Measurements from ENCODE around the gene COL8A1.
A peak's percentile ranks its signal among the peaks of the same experiment; 100 is the strongest.

COL8A1 gene

DNA sequence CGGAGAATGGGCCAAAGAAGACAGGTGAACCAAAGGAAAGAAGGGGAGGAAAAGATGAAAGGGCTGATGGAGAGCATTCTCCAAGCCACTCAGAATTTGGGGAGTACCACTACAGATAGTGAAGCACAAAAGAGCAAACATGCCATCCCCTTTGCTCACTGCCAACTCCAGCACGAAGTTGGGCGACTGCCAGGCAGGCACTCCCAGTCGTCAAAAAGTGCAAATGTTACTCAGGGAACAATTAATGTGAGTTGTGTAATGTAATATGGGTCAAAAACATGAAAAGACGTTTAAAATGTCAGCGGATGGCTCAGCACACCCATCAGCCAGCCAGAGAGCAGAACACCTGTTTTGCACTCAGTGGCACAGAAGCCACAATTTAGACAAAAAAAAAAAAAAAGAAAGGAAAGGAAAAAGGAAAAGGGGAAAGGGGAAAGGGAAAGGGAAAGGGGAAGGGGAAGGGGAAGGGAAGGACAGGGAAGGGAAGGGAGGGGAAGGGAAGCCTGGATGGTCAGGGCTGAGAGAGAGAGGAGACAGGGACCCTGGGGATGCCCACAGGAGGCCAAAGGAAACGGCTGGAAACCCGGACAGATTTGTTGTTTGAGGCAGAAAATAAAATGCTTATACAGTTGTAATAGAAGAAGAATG lies 82.7 kb downstream of the COL8A1 start:
- H3K9me3 ChIP-seq (replicated peaks in 1 of 2; ENCODE audit: control insufficient read depth in 2 of 2, insufficient read depth in 1 of 2, low read depth in 1 of 2, low read length in 2 of 2): no peaks in the 10 kb centered on the region
- DNase-seq (ENCODE audit: low spot score): no peak

DNA sequence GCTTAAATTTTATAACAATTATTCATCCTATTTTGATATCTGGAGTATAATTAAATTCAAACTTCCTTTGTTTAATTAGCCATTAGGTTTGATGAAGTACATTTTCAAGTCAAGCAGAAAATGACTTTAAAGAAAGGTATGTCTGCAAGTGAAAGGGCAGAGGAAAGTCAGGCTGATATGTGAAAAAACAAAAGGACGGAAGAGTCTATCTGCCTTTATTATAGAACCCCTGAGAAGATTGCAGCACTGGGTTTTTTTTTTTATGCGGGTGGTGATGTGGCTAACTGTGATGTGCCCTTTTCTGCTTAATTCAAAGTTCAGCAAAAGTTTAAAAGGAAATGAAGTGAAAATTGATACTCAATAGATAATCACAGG lies 83.2 kb downstream of the COL8A1 start:
- Histone ChIP-seq H3K14ac (ENCODE audit: low read length) (no peak overlapping the region), H2BK12ac (ENCODE audit: low read length) (no peak overlapping the region), H2BK5ac (ENCODE audit: low read length) (no peak overlapping the region), H3K9me3 (replicated peaks in 1 of 2; ENCODE audit: control insufficient read depth in 2 of 2, insufficient read depth in 1 of 2, low read depth in 1 of 2, low read length in 2 of 2) (no peaks in the 10 kb centered on the region), H2AK5ac (ENCODE audit: low read depth, low read length) (no peak overlapping the region), H3K36me3 (replicated peaks in 1 of 2; ENCODE audit: control insufficient read depth in 2 of 2, insufficient read depth in 2 of 2, low read length in 2 of 2) (no peaks in the 10 kb centered on the region), H4K91ac (ENCODE audit: low read depth, low read length, poor library complexity) (no peak overlapping the region), H3K23ac (ENCODE audit: low read depth, low read length, poor library complexity) (no peak overlapping the region), H3K4ac (ENCODE audit: low read length) (no peak overlapping the region), H3K27me3 (ENCODE audit: control insufficient read depth in 3 of 3, insufficient read depth in 3 of 3, low read depth in 1 of 3, low read length in 3 of 3) (no peaks in the 10 kb centered on the region), H3K4me3 (ENCODE audit: low read length in 2 of 2) (no peak overlapping the region), H3K18ac (ENCODE audit: low read length) (no peak overlapping the region), H2AFZ (ENCODE audit: low read length) (no peak overlapping the region), H3K4me1 (ENCODE audit: control insufficient read depth in 2 of 2, insufficient read depth in 1 of 2, low read depth in 1 of 2, low read length in 2 of 2) (peaks cover 0 to 6% of the 10 kb centered on the region in 2 donors), H3K79me1 (ENCODE audit: low read depth, low read length) (no peaks in the 10 kb centered on the region), H3K27ac (replicated peaks; ENCODE audit: low read length) (no peak overlapping the region), H3K9ac (ENCODE audit: low read depth, low read length, poor library complexity) (no peak overlapping the region), H2BK120ac (ENCODE audit: low read depth, low read length) (no peak overlapping the region), H4K8ac (ENCODE audit: low read depth, low read length) (no peak overlapping the region), H2BK15ac (ENCODE audit: low read length) (no peak overlapping the region), H3K4me2 (ENCODE audit: insufficient read depth, low read length, poor library complexity, severe bottlenecking) (no peak overlapping the region)
- no CpG with 5 or more reads among the region's 2 CpGs for WGBS, 2 donors (ENCODE audit: extremely low coverage in 2 of 2, insufficient read length in 2 of 2, insufficient replicate concordance in 1 of 2)
- no peak for DNase-seq (ENCODE audit: low spot score)

More for the DNA sequence above, 82.7 kb downstream of the COL8A1 start:
- H2BK5ac ChIP-seq (ENCODE audit: low read length): no peak overlapping the region
- H3K9ac ChIP-seq (ENCODE audit: low read depth, low read length, poor library complexity): no peak overlapping the region
- WGBS, 2 donors (ENCODE audit: extremely low coverage in 2 of 2, insufficient read length in 2 of 2, insufficient replicate concordance in 1 of 2): no CpG with 5 or more reads among the region's 8 CpGs
- H3K4me3 ChIP-seq (ENCODE audit: low read length in 2 of 2): no peak overlapping the region
- H2BK15ac ChIP-seq (ENCODE audit: low read length): no peak overlapping the region
- H3K27me3 ChIP-seq (ENCODE audit: control insufficient read depth in 3 of 3, insufficient read depth in 3 of 3, low read depth in 1 of 3, low read length in 3 of 3): no peaks in the 10 kb centered on the region
- no peak overlapping the region for H3K23ac ChIP-seq (ENCODE audit: low read depth, low read length, poor library complexity)
- H3K27ac ChIP-seq (replicated peaks; ENCODE audit: low read length): no peak overlapping the region
- peak overlapping the region; percentile 3 for H2AFZ ChIP-seq (ENCODE audit: low read length)
- H4K91ac ChIP-seq (ENCODE audit: low read depth, low read length, poor library complexity): no peak overlapping the region
- H3K4me2 ChIP-seq (ENCODE audit: insufficient read depth, low read length, poor library complexity, severe bottlenecking): no peak overlapping the region
- no peaks in the 10 kb centered on the region for H3K36me3 ChIP-seq (replicated peaks in 1 of 2; ENCODE audit: control insufficient read depth in 2 of 2, insufficient read depth in 2 of 2, low read length in 2 of 2)
- H3K79me1 ChIP-seq (ENCODE audit: low read depth, low read length): no peaks in the 10 kb centered on the region
- peaks cover 0 to 8% of the 10 kb centered on the region in 2 donors for H3K4me1 ChIP-seq (ENCODE audit: control insufficient read depth in 2 of 2, insufficient read depth in 1 of 2, low read depth in 1 of 2, low read length in 2 of 2)
- H3K4ac ChIP-seq (ENCODE audit: low read length): no peak overlapping the region
- no peak overlapping the region for H4K8ac ChIP-seq (ENCODE audit: low read depth, low read length)
- H3K14ac ChIP-seq (ENCODE audit: low read length): no peak overlapping the region
- no peak overlapping the region for H2AK5ac ChIP-seq (ENCODE audit: low read depth, low read length)
- H2BK12ac ChIP-seq (ENCODE audit: low read length): no peak overlapping the region
- H2BK120ac ChIP-seq (ENCODE audit: low read depth, low read length): no peak overlapping the region
- no peak overlapping the region for H3K18ac ChIP-seq (ENCODE audit: low read length)

DNA sequence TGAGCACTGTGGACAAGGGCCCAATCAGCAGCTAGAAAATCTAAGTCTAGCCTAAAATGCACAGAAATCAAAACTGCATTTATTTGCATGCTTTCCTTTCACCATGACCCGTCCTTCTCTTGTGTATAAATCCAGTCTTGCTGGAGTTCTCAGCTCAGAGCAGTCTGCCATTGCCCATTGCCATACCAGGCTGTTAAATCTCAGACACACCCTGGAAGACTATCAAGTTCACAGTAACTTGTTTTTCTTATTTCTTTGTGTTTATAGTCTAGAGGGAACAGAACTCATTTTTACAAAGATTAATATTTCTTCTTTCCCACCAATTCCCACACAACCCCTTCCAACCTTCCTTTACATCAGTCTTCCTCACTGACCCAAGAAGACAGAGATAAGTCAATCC lies 85.9 kb downstream of the COL8A1 start:
- no peak overlapping the region for H2BK120ac ChIP-seq (ENCODE audit: low read depth, low read length)
- no CpG with 5 or more reads among the region's 1 CpG for WGBS, 2 donors (ENCODE audit: extremely low coverage in 2 of 2, insufficient read length in 2 of 2, insufficient replicate concordance in 1 of 2)
- H3K4me3 ChIP-seq (ENCODE audit: low read length in 2 of 2): no peak overlapping the region
- no peak overlapping the region for H2AK5ac ChIP-seq (ENCODE audit: low read depth, low read length)
- no peak overlapping the region for H3K4me2 ChIP-seq (ENCODE audit: insufficient read depth, low read length, poor library complexity, severe bottlenecking)
- no peak overlapping the region for H4K91ac ChIP-seq (ENCODE audit: low read depth, low read length, poor library complexity)
- no peak overlapping the region for H3K9ac ChIP-seq (ENCODE audit: low read depth, low read length, poor library complexity)
- no peaks in the 10 kb centered on the region for H3K36me3 ChIP-seq (replicated peaks in 1 of 2; ENCODE audit: control insufficient read depth in 2 of 2, insufficient read depth in 2 of 2, low read length in 2 of 2)
- no peak overlapping the region for H2BK5ac ChIP-seq (ENCODE audit: low read length)
- H2BK12ac ChIP-seq (ENCODE audit: low read length): no peak overlapping the region
- H4K8ac ChIP-seq (ENCODE audit: low read depth, low read length): no peak overlapping the region
- H3K4ac ChIP-seq (ENCODE audit: low read length): no peak overlapping the region
- H2AFZ ChIP-seq (ENCODE audit: low read length): no peak overlapping the region
- H3K23ac ChIP-seq (ENCODE audit: low read depth, low read length, poor library complexity): no peak overlapping the region
- DNase-seq (ENCODE audit: low spot score): no peak
- no peaks in the 10 kb centered on the region for H3K79me1 ChIP-seq (ENCODE audit: low read depth, low read length)
- no peaks in the 10 kb centered on the region for H3K9me3 ChIP-seq (replicated peaks in 1 of 2; ENCODE audit: control insufficient read depth in 2 of 2, insufficient read depth in 1 of 2, low read depth in 1 of 2, low read length in 2 of 2)
- no peak overlapping the region for H2BK15ac ChIP-seq (ENCODE audit: low read length)
- no peaks in the 10 kb centered on the region for H3K27me3 ChIP-seq (ENCODE audit: control insufficient read depth in 3 of 3, insufficient read depth in 3 of 3, low read depth in 1 of 3, low read length in 3 of 3)
- H3K18ac ChIP-seq (ENCODE audit: low read length): no peak overlapping the region
- H3K27ac ChIP-seq (replicated peaks; ENCODE audit: low read length): no peak overlapping the region
- no peak overlapping the region for H3K14ac ChIP-seq (ENCODE audit: low read length)
- H3K4me1 ChIP-seq (ENCODE audit: control insufficient read depth in 2 of 2, insufficient read depth in 1 of 2, low read depth in 1 of 2, low read length in 2 of 2): peaks cover 0 to 3% of the 10 kb centered on the region in 2 donors

DNA sequence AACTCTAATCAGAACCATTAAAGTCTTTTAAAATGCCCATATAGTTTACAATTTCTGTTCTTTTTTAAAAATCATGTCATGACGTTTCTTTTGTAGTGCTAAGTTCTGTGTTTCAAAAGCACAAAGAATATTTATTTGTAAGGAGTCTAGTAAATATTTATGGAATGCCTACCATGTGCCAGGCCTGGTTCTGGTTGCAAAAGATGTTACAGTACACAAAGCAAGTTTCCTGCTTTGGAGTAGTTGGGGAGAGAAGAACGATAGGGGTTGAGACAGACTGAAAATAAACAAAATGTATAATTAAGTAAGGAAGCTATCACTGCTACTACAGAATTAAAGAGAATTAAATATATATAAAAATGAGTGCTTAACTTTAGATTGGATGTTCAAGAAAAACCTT lies 92.5 kb downstream of the COL8A1 start:
- Histone ChIP-seq H4K8ac (ENCODE audit: low read depth, low read length) (no peak overlapping the region), H3K23ac (ENCODE audit: low read depth, low read length, poor library complexity) (no peak overlapping the region), H3K4me1 (ENCODE audit: control insufficient read depth in 2 of 2, insufficient read depth in 1 of 2, low read depth in 1 of 2, low read length in 2 of 2) (no peaks in the 10 kb centered on the region), H2AK5ac (ENCODE audit: low read depth, low read length) (no peak overlapping the region), H4K91ac (ENCODE audit: low read depth, low read length, poor library complexity) (no peak overlapping the region), H2BK120ac (ENCODE audit: low read depth, low read length) (no peak overlapping the region), H3K79me1 (ENCODE audit: low read depth, low read length) (no peaks in the 10 kb centered on the region), H2AFZ (ENCODE audit: low read length) (no peak overlapping the region), H3K27ac (replicated peaks; ENCODE audit: low read length) (no peak overlapping the region), H3K14ac (ENCODE audit: low read length) (no peak overlapping the region), H3K9me3 (replicated peaks in 1 of 2; ENCODE audit: control insufficient read depth in 2 of 2, insufficient read depth in 1 of 2, low read depth in 1 of 2, low read length in 2 of 2) (no peaks in the 10 kb centered on the region), H2BK5ac (ENCODE audit: low read length) (no peak overlapping the region), H3K4me2 (ENCODE audit: insufficient read depth, low read length, poor library complexity, severe bottlenecking) (no peak overlapping the region), H3K36me3 (replicated peaks in 1 of 2; ENCODE audit: control insufficient read depth in 2 of 2, insufficient read depth in 2 of 2, low read length in 2 of 2) (no peaks in the 10 kb centered on the region), H3K9ac (ENCODE audit: low read depth, low read length, poor library complexity) (no peak overlapping the region), H3K4me3 (ENCODE audit: low read length in 2 of 2) (no peak overlapping the region), H3K4ac (ENCODE audit: low read length) (no peak overlapping the region), H2BK15ac (ENCODE audit: low read length) (no peak overlapping the region), H3K27me3 (ENCODE audit: control insufficient read depth in 3 of 3, insufficient read depth in 3 of 3, low read depth in 1 of 3, low read length in 3 of 3) (no peaks in the 10 kb centered on the region), H3K18ac (ENCODE audit: low read length) (no peak overlapping the region), H2BK12ac (ENCODE audit: low read length) (no peak overlapping the region)
- no peak for DNase-seq (ENCODE audit: low spot score)
- no CpG with 5 or more reads among the region's 2 CpGs for WGBS, 2 donors (ENCODE audit: extremely low coverage in 2 of 2, insufficient read length in 2 of 2, insufficient replicate concordance in 1 of 2)
